OCI-LY1 (cell line): ENCODE data around the gene PCED1B.

Source experiments
- H2AFZ ChIP-seq: fragments of 200-600 bp; sonication (generic), shearing (Covaris generic); 2 replicates; pipeline ENCODE4 v1.6.0; 2014; ENCODE audit warnings: antibody characterized with exemption, mild to moderate bottlenecking, low read length
- H3F3A ChIP-seq: fragments of 200-600 bp; sonication (generic), shearing (Covaris generic); 2 replicates; pipeline ENCODE4 v1.6.0; 2014; ENCODE audit warnings: mild to moderate bottlenecking, antibody characterized with exemption, low read length, moderate library complexity; ENCODE audit not compliant: insufficient read depth
- H3K27ac ChIP-seq: fragments of 200-600 bp; sonication (generic); 2 replicates; pipeline ENCODE4 v1.5.1; 2014; ENCODE audit warnings: low read length, mixed run types, mild to moderate bottlenecking, low read depth; ENCODE audit not compliant: poor library complexity, severe bottlenecking
- H3K27me3 ChIP-seq: fragments of 200-600 bp; sonication (generic); 2 replicates; pipeline ENCODE4 v1.6.0; 2014; ENCODE audit warnings: antibody characterized with exemption, mild to moderate bottlenecking, low read length, moderate library complexity; ENCODE audit not compliant: insufficient read depth
- H3K36me3 ChIP-seq: fragments of 200-600 bp; sonication (generic); 2 replicates; pipeline ENCODE4 v1.6.1; 2014; ENCODE audit warnings: mild to moderate bottlenecking, antibody characterized with exemption, low read length, moderate library complexity, mixed read lengths; ENCODE audit not compliant: insufficient read depth
- H3K4me1 ChIP-seq: fragments of 200-600 bp; sonication (generic); 2 replicates; pipeline ENCODE4 v1.5.1; 2014; ENCODE audit warnings: mild to moderate bottlenecking, low read length, moderate library complexity; ENCODE audit not compliant: insufficient read depth, severe bottlenecking
- H3K4me2 ChIP-seq: fragments of 200-600 bp; sonication (generic), shearing (Covaris generic); 2 replicates; pipeline ENCODE4 v1.6.1; 2014; ENCODE audit warnings: low read length
- H3K4me3 ChIP-seq: fragments of 200-600 bp; sonication (generic); 2 replicates; pipeline ENCODE4 v1.5.1; 2014; ENCODE audit warnings: low read length, low read depth, mild to moderate bottlenecking, mixed read lengths; ENCODE audit not compliant: poor library complexity, severe bottlenecking
- H3K79me2 ChIP-seq: fragments of 200-600 bp; shearing (Covaris generic); 2 replicates; pipeline ENCODE4 v1.6.1; 2016; ENCODE audit warnings: mixed run types, low read length, mixed read lengths; ENCODE audit not compliant: insufficient read depth
- H3K9ac ChIP-seq: fragments of 200-600 bp; sonication (generic), shearing (Covaris generic); 2 replicates; pipeline ENCODE4 v1.6.1; 2014; ENCODE audit warnings: mild to moderate bottlenecking, low read length, mixed read lengths
- H3K9me2 ChIP-seq: fragments of 200-600 bp; sonication (generic), shearing (Covaris generic); 2 replicates; pipeline ENCODE4 v1.6.1; 2014; ENCODE audit warnings: low read depth, mild to moderate bottlenecking, low read length, mixed read lengths
- H3K9me3 ChIP-seq: fragments of 200-600 bp; shearing (Covaris generic); 2 replicates; pipeline ENCODE4 v1.6.1; 2014; ENCODE audit warnings: low read length, mixed read lengths
- H4K20me1 ChIP-seq: fragments of 200-600 bp; sonication (generic), shearing (Covaris generic); 2 replicates; pipeline ENCODE4 v1.6.0; 2016; ENCODE audit warnings: mild to moderate bottlenecking, low read length; ENCODE audit not compliant: insufficient read depth
- EZH2 ChIP-seq: fragments of 200-600 bp; sonication (generic), shearing (Covaris generic); IDR thresholded peaks from 2 replicates; pipeline ENCODE4 v1.8.0; 2017; ENCODE audit warnings: borderline replicate concordance, mixed run types, mild to moderate bottlenecking, antibody characterized with exemption, low read length, moderate library complexity, mixed read lengths
- TF ChIP-seq, protein P1 (sequence below): fragments of 200-600 bp; sonication (generic), shearing (Covaris generic); IDR thresholded peaks from 2 replicates; pipeline ENCODE4 v1.5.1; 2017; ENCODE audit warnings: mild to moderate bottlenecking, antibody characterized with exemption, low read length, moderate library complexity, mixed read lengths

Gene PCED1B

DNA sequence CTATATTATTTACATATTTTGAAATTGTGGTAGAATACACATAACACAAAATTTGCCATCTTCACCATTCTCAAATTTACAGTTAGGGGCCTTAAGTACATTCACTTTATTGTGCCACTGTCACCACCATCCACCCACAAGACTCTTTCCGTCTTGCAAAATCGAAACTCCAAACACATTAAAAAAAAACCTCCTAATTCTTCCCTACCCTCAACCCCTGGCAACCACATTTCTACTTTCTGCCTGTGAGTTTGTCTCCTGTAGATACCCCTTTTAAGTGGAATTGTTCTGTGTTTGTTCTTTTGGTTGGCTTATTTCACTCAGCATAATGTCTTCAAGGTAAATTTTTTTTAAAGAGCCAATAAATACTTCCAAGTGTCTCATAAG, 32.0 kb downstream of the PCED1B start:
- TF ChIP-seq, protein P1, sequence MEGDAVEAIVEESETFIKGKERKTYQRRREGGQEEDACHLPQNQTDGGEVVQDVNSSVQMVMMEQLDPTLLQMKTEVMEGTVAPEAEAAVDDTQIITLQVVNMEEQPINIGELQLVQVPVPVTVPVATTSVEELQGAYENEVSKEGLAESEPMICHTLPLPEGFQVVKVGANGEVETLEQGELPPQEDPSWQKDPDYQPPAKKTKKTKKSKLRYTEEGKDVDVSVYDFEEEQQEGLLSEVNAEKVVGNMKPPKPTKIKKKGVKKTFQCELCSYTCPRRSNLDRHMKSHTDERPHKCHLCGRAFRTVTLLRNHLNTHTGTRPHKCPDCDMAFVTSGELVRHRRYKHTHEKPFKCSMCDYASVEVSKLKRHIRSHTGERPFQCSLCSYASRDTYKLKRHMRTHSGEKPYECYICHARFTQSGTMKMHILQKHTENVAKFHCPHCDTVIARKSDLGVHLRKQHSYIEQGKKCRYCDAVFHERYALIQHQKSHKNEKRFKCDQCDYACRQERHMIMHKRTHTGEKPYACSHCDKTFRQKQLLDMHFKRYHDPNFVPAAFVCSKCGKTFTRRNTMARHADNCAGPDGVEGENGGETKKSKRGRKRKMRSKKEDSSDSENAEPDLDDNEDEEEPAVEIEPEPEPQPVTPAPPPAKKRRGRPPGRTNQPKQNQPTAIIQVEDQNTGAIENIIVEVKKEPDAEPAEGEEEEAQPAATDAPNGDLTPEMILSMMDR: no peak
- TF ChIP-seq EZH2: no peak
- Histone ChIP-seq H2AFZ (no peak overlapping the region), H3K9me3 (no peaks in the 10 kb centered on the region), H4K20me1 (no peaks in the 10 kb centered on the region), H3K9me2 (no peaks in the 10 kb centered on the region), H3K4me3 (no peak overlapping the region), H3K27me3 (no peaks in the 10 kb centered on the region), H3K9ac (no peak overlapping the region), H3K36me3 (no peaks in the 10 kb centered on the region), H3K4me1 (peaks cover 8% of the 10 kb centered on the region), H3K27ac (no peak overlapping the region), H3K79me2 (no peaks in the 10 kb centered on the region), H3F3A (no peaks in the 10 kb centered on the region), H3K4me2 (no peak overlapping the region)

DNA sequence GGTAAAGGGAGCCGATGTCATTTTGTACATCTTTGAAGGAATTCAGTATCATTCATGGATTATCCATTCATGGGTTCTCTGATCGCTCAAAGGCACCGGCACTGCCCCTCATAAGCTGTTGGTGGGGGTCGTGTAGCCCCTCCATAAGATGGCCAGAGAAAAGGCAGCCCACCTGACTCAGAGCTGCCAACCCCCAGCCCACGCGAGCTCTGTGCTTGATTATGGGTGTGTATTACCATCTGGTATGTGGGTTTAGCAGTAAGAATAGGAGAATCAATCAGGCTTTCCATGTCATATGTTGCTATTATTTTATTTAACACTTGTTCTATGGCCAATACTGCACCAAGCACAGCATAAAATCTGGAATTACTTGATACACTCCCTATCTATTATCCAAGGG, 32.4 kb downstream of the PCED1B start:
- TF ChIP-seq, protein P1: no peak
- no peak for TF ChIP-seq EZH2
- Histone ChIP-seq H3K9me2 (no peaks in the 10 kb centered on the region), H3K4me1 (peaks cover 8% of the 10 kb centered on the region), H3K36me3 (no peaks in the 10 kb centered on the region), H3K79me2 (no peaks in the 10 kb centered on the region), H3K27ac (no peak overlapping the region), H3K27me3 (no peaks in the 10 kb centered on the region), H3K9ac (no peak overlapping the region), H4K20me1 (no peaks in the 10 kb centered on the region), H3K4me3 (no peak overlapping the region), H2AFZ (no peak overlapping the region), H3F3A (no peaks in the 10 kb centered on the region), H3K4me2 (no peak overlapping the region), H3K9me3 (no peaks in the 10 kb centered on the region)

DNA sequence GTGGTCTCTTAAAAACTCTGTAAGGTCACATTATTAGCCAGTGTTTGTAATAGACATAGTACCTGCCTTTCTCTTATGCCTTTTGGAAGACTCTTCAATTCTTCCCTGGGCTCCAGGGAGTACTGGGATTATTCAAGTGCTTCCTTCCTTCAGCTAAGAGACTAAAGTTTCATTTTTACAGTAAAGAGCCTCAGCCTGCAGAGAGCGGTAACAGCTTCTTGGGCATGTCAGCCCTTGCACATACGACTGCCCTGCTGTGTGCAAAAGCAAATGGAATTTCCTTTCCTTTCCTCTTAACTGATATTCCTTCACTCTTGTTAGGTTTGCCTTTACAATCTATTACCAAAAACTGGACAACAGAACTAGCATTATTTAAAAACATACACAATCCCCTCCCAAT, 33.3 kb downstream of the PCED1B start:
- H3K36me3 ChIP-seq: no peaks in the 10 kb centered on the region
- no peaks in the 10 kb centered on the region for H3K27me3 ChIP-seq
- H3K4me3 ChIP-seq: no peak overlapping the region
- H4K20me1 ChIP-seq: no peaks in the 10 kb centered on the region
- TF ChIP-seq, protein P1: no peak
- no peak for TF ChIP-seq EZH2
- H3K9me3 ChIP-seq: no peaks in the 10 kb centered on the region
- H3K9ac ChIP-seq: no peak overlapping the region
- H2AFZ ChIP-seq: no peak overlapping the region
- no peaks in the 10 kb centered on the region for H3K9me2 ChIP-seq
- H3F3A ChIP-seq: no peaks in the 10 kb centered on the region
- no peaks in the 10 kb centered on the region for H3K79me2 ChIP-seq
- no peak overlapping the region for H3K27ac ChIP-seq
- H3K4me2 ChIP-seq: no peak overlapping the region
- H3K4me1 ChIP-seq: peaks cover 8% of the 10 kb centered on the region
